WTC11 (cell line): Measurements from ENCODE around the gene SPNS1. TPM values are rescaled to one million over a fixed set of nuclear protein-coding genes. Genes with fewer than 3 reads are reported as not detected.

Experiments
- ATAC-seq: fragments of 200-7000 bp; cut with Tn5 transposase; 2 replicates; pipeline ENCODE4 v1.10.0; 2021; ENCODE audit warnings: mild to moderate bottlenecking, moderate library complexity
- Bru-seq: library from RNA; stranded (reverse); fragments of 400-500 nt; gene quantifications from one replicate; lab custom pipeline; 2021; lab: Mats Ljungman, UMichigan
- CTCF ChIA-PET: fragments of 300-600 bp; sonication (Branson Sonifier 250); formaldehyde crosslinking; loops from one replicate; lab custom pipeline; 2021; ENCODE audit warnings: antibody characterized with exemption; lab: Charles Lee
- POLR2A ChIA-PET: fragments of 350-600 bp; sonication (Branson Sonifier 250); formaldehyde crosslinking; loops from one replicate; lab custom pipeline; 2021; ENCODE audit warnings: antibody characterized with exemption; lab: Charles Lee
- DNase-seq: peaks from one replicate; pipeline ENCODE4 v3.0.0; 2021; ENCODE audit warnings: low spot score
- H3K27ac Mint-ChIP-seq: 2 replicates; pipeline ENCODE4 v1.8.0; 2021; ENCODE audit warnings: mixed read lengths
- H3K27me3 Mint-ChIP-seq: 2 replicates; pipeline ENCODE4 v1.8.0; 2021; ENCODE audit warnings: low read depth, mild to moderate bottlenecking, moderate library complexity, mixed read lengths
- H3K36me3 Mint-ChIP-seq: 2 replicates; pipeline ENCODE4 v1.8.0; 2021; ENCODE audit warnings: mixed read lengths
- H3K4me1 Mint-ChIP-seq: 2 replicates; pipeline ENCODE4 v1.8.0; 2022; ENCODE audit warnings: mixed read lengths
- H3K4me3 Mint-ChIP-seq: 2 replicates; pipeline ENCODE4 v1.8.0; 2021; ENCODE audit warnings: mild to moderate bottlenecking, moderate library complexity, mixed read lengths
- H3K9me3 Mint-ChIP-seq: 2 replicates; pipeline ENCODE4 v1.8.0; 2021; ENCODE audit warnings: mixed read lengths
- ERG ChIP-seq: fragments of 250-450 bp; sonication (Bioruptor Pico); IDR thresholded peaks from 2 replicates; pipeline ENCODE4 v1.8.0; 2021; ENCODE audit warnings: mild to moderate bottlenecking
- MXD4 ChIP-seq: fragments of 250-450 bp; sonication (Bioruptor Pico); IDR thresholded peaks from 2 replicates; pipeline ENCODE4 v1.8.0; 2021; ENCODE audit warnings: mild to moderate bottlenecking, moderate library complexity, borderline replicate concordance
- NR2C2 ChIP-seq: sonication (generic); formaldehyde crosslinking; IDR thresholded peaks from 2 replicates; pipeline ENCODE4 v1.8.0; 2022; ENCODE audit warnings: mild to moderate bottlenecking, missing genetic modification reagents
- ZBTB43 ChIP-seq: sonication (generic); formaldehyde crosslinking; IDR thresholded peaks from 2 replicates; pipeline ENCODE4 v1.8.1; 2023; ENCODE audit warnings: mild to moderate bottlenecking, missing genetic modification reagents
- ZNF121 ChIP-seq: sonication (generic); formaldehyde crosslinking; IDR thresholded peaks from 2 replicates; pipeline ENCODE4 v1.8.0; 2023; ENCODE audit warnings: missing genetic modification reagents
- ZNF219 ChIP-seq: sonication (generic); formaldehyde crosslinking; IDR thresholded peaks from 2 replicates; pipeline ENCODE4 v1.8.0; 2023; ENCODE audit warnings: missing genetic modification reagents, mild to moderate bottlenecking, borderline replicate concordance
- ZNF425 ChIP-seq: fragments of 250-450 bp; sonication (Bioruptor Pico); conservative IDR thresholded peaks from 2 replicates; pipeline ENCODE4 v1.9.0; 2021; ENCODE audit warnings: mild to moderate bottlenecking
- long read RNA-seq, 3 experiments: library from RNA in 1 of 3; library from capped mRNA in 1 of 3; library from polyadenylated mRNA in 1 of 3; unstranded in 2 of 3; stranded (forward) in 1 of 3; transcript quantifications; one replicate each; pipeline ENCODE4 v2.0.0, GENCODE V29; 2021
- total RNA-seq: library from RNA; stranded (reverse); gene quantifications from 3 replicates; pipeline ENCODE4 v1.2.3, GENCODE V29; 2021
- TF ChIP-seq, protein P1 (sequence below): sonication (generic); formaldehyde crosslinking; IDR thresholded peaks from 2 replicates; pipeline ENCODE4 v1.8.0; 2022; ENCODE audit warnings: mild to moderate bottlenecking, missing genetic modification reagents
- TF ChIP-seq, protein P2 (sequence below): sonication (generic); formaldehyde crosslinking; conservative IDR thresholded peaks from 2 replicates; pipeline ENCODE4 v1.8.1; 2023; ENCODE audit warnings: mild to moderate bottlenecking, low read depth, missing genetic modification reagents, moderate library complexity
- TF ChIP-seq, protein P3 (sequence below): fragments of 250-450 bp; sonication (Bioruptor Pico); IDR thresholded peaks from 2 replicates; pipeline ENCODE4 v1.9.0; 2021; ENCODE audit warnings: mild to moderate bottlenecking, borderline replicate concordance
- TF ChIP-seq, protein P4 (sequence below): sonication (generic); formaldehyde crosslinking; IDR thresholded peaks from 2 replicates; pipeline ENCODE4 v1.8.1; 2022; ENCODE audit warnings: mild to moderate bottlenecking, moderate library complexity, missing genetic modification reagents
- TF ChIP-seq, protein P5 (sequence below): fragments of 250-450 bp; sonication (Bioruptor Pico); IDR thresholded peaks from 2 replicates; pipeline ENCODE4 v2.1.2; 2022; ENCODE audit warnings: mild to moderate bottlenecking, moderate library complexity

The SPNS1 gene, protein sequence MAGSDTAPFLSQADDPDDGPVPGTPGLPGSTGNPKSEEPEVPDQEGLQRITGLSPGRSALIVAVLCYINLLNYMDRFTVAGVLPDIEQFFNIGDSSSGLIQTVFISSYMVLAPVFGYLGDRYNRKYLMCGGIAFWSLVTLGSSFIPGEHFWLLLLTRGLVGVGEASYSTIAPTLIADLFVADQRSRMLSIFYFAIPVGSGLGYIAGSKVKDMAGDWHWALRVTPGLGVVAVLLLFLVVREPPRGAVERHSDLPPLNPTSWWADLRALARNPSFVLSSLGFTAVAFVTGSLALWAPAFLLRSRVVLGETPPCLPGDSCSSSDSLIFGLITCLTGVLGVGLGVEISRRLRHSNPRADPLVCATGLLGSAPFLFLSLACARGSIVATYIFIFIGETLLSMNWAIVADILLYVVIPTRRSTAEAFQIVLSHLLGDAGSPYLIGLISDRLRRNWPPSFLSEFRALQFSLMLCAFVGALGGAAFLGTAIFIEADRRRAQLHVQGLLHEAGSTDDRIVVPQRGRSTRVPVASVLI
- total RNA-seq (52.4 to 64.4 TPM (median 54.0 TPM) in 3 replicates), Bru-seq, nascent RNA (percentile 48 among the genes with signal in this experiment)
- long read RNA-seq, experiment 1, transcript SPNS1-203 (11 exons, 2,027 nt): minor isoform, 22 of 372 reads
- long read RNA-seq, experiment 1, transcript SPNS1-201 (12 exons, 2,208 nt): major isoform, 192 of 372 reads
- long read RNA-seq, experiment 1, transcript SPNS1-207 (13 exons, 1,979 nt): minor isoform, 37 of 372 reads
- long read RNA-seq, experiment 1, transcript SPNS1-202 (13 exons, 2,102 nt): minor isoform, 24 of 372 reads
- long read RNA-seq, experiment 1, partial matches to known transcripts: 9 of 372 reads
- long read RNA-seq, experiment 1, other reads (novel, unspliced or antisense): 88 of 372 reads
- long read RNA-seq, experiment 2, transcript SPNS1-202 (13 exons, 2,102 nt): minor isoform, 7 of 88 reads
- long read RNA-seq, experiment 2, transcript SPNS1-207 (13 exons, 1,979 nt): minor isoform, 9 of 88 reads
- long read RNA-seq, experiment 2, transcript SPNS1-201 (12 exons, 2,208 nt): major isoform, 22 of 88 reads
- long read RNA-seq, experiment 2, partial matches to known transcripts: 22 of 88 reads
- long read RNA-seq, experiment 2, other reads (novel, unspliced or antisense): 24 of 88 reads
- long read RNA-seq, experiment 3, transcript SPNS1-201 (12 exons, 2,208 nt): major isoform, 5 of 30 reads
- long read RNA-seq, experiment 3, partial matches to known transcripts: 0 of 30 reads
- long read RNA-seq, experiment 3, other reads (novel, unspliced or antisense): 16 of 30 reads

DNA sequence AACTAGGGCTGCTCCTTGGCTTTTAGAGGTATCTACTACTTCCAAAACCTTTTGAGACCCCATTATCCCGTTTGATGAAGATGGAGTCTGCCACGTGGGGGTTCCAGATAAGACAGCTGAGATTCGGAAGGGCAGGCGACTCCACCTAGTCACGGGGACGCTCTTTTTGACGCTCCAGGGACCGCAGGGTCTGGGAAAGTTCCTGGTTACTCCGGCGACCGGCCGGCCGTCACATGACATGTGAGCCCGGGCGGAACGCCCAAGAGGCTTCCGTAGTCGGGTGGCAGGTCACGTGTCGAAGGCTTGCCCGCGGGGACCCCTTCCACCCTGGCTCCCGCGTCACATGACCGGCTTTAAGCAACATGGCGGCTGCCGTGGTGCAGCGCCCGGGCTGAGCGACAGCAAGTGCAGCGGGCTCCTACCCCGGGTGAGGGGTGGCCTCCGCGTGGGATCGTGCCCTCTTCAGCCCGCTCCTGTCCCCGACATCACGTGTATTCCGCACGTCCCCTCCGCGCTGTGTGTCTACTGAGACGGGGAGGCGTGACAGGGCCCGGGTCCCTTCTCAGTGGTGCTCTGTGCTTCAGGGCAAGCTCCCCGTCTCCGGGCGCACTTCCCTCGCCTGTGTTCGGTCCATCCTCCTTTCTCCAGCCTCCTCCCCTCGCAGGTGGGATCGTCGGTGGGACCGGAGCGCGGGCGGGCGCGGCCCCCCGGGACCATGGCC is at the start of gene SPNS1:
Gene SPNS1 (plus strand): TSS at position 342 of the 721 bp plus-strand sequence. CDS start 374 bp downstream, at position 716.
- H3K27ac Mint-ChIP-seq: peak within 1 kb of the TSS; percentile 98
- ChIA-PET CTCF (interaction anchor here (1.0 to 1.8 kb wide), 11 partner anchors 11 to 925 kb away, joined by 3 to 15 read pairs (median 6); partner anchors contain the start of genes NFATC2IP, SEZ6L2 and TUFM), POLR2A (interaction anchor here (0.6 to 1.0 kb wide), 2 partner anchors 30 to 124 kb away, joined by 3 to 4 read pairs; no protein-coding TSS in a partner anchor)
- DNase-seq (peak; percentile 97), ATAC-seq (peak; percentile 83)
- peak within 1 kb of the TSS; percentile 95 for H3K4me3 Mint-ChIP-seq
- H3K9me3 Mint-ChIP-seq: no peaks in the 10 kb centered on the region
- H3K36me3 Mint-ChIP-seq: 0 out of 2 replicates have a peak, but pooled peaks cover 3% of the 10 kb centered on the region
- H3K4me1 Mint-ChIP-seq: peaks cover 7% of the 10 kb centered on the region
- H3K27me3 Mint-ChIP-seq: no peaks in the 10 kb centered on the region
- TF ChIP-seq, protein P1, sequence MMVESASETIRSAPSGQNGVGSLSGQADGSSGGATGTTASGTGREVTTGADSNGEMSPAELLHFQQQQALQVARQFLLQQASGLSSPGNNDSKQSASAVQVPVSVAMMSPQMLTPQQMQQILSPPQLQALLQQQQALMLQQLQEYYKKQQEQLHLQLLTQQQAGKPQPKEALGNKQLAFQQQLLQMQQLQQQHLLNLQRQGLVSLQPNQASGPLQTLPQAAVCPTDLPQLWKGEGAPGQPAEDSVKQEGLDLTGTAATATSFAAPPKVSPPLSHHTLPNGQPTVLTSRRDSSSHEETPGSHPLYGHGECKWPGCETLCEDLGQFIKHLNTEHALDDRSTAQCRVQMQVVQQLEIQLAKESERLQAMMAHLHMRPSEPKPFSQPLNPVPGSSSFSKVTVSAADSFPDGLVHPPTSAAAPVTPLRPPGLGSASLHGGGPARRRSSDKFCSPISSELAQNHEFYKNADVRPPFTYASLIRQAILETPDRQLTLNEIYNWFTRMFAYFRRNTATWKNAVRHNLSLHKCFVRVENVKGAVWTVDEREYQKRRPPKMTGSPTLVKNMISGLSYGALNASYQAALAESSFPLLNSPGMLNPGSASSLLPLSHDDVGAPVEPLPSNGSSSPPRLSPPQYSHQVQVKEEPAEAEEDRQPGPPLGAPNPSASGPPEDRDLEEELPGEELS: peak; percentile 58; the same call in 1 of the 2 replicates
- TF ChIP-seq MXD4 (CRISPR knock-in tag) (no peak), NR2C2 (CRISPR knock-in tag) (no peak), ZNF425 (CRISPR knock-in tag) (no peak), ZBTB43 (CRISPR knock-in tag) (peak; percentile 44; the same call in 1 of the 2 replicates), ZNF121 (CRISPR knock-in tag) (no peak), ERG (CRISPR knock-in tag) (no peak), ZNF219 (CRISPR knock-in tag) (no peak)
- TF ChIP-seq, protein P2, sequence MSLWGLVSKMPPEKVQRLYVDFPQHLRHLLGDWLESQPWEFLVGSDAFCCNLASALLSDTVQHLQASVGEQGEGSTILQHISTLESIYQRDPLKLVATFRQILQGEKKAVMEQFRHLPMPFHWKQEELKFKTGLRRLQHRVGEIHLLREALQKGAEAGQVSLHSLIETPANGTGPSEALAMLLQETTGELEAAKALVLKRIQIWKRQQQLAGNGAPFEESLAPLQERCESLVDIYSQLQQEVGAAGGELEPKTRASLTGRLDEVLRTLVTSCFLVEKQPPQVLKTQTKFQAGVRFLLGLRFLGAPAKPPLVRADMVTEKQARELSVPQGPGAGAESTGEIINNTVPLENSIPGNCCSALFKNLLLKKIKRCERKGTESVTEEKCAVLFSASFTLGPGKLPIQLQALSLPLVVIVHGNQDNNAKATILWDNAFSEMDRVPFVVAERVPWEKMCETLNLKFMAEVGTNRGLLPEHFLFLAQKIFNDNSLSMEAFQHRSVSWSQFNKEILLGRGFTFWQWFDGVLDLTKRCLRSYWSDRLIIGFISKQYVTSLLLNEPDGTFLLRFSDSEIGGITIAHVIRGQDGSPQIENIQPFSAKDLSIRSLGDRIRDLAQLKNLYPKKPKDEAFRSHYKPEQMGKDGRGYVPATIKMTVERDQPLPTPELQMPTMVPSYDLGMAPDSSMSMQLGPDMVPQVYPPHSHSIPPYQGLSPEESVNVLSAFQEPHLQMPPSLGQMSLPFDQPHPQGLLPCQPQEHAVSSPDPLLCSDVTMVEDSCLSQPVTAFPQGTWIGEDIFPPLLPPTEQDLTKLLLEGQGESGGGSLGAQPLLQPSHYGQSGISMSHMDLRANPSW (CRISPR knock-in tag): no peak
- TF ChIP-seq, protein P3, sequence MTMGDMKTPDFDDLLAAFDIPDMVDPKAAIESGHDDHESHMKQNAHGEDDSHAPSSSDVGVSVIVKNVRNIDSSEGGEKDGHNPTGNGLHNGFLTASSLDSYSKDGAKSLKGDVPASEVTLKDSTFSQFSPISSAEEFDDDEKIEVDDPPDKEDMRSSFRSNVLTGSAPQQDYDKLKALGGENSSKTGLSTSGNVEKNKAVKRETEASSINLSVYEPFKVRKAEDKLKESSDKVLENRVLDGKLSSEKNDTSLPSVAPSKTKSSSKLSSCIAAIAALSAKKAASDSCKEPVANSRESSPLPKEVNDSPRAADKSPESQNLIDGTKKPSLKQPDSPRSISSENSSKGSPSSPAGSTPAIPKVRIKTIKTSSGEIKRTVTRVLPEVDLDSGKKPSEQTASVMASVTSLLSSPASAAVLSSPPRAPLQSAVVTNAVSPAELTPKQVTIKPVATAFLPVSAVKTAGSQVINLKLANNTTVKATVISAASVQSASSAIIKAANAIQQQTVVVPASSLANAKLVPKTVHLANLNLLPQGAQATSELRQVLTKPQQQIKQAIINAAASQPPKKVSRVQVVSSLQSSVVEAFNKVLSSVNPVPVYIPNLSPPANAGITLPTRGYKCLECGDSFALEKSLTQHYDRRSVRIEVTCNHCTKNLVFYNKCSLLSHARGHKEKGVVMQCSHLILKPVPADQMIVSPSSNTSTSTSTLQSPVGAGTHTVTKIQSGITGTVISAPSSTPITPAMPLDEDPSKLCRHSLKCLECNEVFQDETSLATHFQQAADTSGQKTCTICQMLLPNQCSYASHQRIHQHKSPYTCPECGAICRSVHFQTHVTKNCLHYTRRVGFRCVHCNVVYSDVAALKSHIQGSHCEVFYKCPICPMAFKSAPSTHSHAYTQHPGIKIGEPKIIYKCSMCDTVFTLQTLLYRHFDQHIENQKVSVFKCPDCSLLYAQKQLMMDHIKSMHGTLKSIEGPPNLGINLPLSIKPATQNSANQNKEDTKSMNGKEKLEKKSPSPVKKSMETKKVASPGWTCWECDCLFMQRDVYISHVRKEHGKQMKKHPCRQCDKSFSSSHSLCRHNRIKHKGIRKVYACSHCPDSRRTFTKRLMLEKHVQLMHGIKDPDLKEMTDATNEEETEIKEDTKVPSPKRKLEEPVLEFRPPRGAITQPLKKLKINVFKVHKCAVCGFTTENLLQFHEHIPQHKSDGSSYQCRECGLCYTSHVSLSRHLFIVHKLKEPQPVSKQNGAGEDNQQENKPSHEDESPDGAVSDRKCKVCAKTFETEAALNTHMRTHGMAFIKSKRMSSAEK: no peak
- TF ChIP-seq, protein P4, sequence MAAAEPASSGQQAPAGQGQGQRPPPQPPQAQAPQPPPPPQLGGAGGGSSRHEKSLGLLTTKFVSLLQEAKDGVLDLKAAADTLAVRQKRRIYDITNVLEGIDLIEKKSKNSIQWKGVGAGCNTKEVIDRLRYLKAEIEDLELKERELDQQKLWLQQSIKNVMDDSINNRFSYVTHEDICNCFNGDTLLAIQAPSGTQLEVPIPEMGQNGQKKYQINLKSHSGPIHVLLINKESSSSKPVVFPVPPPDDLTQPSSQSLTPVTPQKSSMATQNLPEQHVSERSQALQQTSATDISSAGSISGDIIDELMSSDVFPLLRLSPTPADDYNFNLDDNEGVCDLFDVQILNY: peak; percentile 87; the same call in 1 of the 2 replicates
- TF ChIP-seq, protein P5, sequence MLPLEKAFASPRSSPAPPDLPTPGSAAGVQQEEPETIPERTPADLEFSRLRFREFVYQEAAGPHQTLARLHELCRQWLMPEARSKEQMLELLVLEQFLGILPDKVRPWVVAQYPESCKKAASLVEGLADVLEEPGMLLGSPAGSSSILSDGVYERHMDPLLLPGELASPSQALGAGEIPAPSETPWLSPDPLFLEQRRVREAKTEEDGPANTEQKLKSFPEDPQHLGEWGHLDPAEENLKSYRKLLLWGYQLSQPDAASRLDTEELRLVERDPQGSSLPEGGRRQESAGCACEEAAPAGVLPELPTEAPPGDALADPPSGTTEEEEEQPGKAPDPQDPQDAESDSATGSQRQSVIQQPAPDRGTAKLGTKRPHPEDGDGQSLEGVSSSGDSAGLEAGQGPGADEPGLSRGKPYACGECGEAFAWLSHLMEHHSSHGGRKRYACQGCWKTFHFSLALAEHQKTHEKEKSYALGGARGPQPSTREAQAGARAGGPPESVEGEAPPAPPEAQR (CRISPR knock-in tag): no peak
